Activated T-cell treated with anti-CD3 and anti-CD28 coated beads for 4 hours (primary cell): Measurements from ENCODE around the gene AACS.

Experiments
- DNase-seq: peaks from one replicate; pipeline ENCODE4 v3.0.0-alpha.2; 2020

The AACS gene

DNA sequence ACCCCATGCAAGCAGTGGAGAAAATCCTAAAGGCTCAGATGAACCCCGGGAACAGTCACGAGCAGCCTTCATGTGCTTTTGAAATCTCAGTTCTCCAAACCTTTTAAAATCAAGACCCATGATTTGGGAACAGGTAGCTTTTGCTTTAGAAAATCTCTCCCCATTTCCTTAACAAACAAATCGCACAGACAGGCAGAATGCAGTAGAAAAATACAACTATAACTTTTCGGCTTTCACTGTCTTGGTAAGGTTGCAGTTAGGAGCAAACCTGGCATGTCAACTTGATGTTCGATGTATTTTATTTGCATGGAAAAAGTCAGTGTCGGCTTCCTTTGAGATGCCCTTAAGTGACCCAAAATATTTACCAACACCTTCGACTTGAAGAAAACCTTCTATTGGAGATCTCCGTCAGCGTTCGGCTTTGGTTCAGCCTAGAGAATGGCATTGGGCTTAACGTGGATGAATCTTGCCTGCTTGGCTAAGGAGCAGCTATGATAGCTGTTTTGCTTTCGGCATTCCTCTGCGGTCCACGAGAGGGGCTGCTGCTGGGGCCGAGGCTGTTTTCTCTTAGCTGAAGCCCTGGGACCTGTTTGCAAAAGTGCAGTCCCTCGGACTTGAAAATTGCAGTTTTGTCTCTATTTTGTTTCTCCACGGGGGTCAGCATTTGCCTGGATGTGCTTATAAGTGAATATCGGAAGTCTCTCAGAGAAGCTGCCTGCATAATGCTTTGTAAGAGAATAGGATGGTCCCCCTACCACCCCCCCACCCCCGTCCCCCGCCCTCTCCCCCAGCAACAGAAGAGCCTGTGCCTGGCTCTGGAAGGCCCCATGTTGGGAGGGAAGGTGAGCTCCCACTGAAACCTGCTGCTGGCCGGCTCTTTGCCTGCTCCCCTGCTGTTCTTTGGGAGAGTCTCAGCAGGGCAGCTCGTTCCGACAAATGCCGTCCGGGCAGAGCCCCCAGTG is 122.8 kb downstream of the AACS start:
- DNase-seq: no peak

DNA sequence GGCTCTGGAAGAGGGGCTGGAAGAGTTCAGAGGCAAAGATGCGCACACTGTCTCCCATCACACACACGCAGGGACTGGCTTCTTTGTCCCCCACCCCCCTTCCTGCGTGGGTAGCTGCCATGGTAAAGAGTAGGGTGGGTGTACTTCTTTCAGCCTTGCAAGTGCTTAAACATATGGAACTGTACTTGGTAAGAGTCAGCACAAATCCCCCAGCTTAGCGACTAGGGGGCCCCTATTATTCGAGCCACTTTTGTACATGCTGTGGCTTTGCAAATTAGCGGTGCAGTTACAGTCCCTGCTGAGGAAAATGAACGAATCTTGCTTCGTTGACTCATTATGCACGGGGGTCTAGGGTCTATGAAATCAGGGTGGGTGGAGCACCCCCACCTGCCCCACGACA is 123.8 kb downstream of the AACS start:
- DNase-seq: no peak

DNA sequence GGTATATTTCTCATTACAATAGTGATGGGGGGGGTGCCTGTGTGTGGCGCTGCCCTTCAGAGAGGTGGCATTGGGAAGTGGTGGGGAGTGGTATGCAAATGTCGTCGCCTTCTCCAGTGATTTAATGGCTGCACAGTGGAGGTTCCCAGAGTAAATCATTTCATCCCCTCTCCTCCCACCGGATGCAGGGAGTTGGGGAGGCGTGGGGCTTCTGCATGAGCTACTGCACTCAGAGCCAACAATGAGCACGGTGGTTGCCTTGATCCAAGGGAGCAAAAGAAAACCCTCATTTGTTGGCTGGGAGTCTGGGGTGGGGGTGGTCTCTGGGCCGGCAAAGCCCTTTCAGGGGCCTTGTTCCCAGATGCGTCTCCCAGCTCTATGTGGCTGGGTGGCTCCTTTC is 124.3 kb downstream of the AACS start:
- no peak for DNase-seq

DNA sequence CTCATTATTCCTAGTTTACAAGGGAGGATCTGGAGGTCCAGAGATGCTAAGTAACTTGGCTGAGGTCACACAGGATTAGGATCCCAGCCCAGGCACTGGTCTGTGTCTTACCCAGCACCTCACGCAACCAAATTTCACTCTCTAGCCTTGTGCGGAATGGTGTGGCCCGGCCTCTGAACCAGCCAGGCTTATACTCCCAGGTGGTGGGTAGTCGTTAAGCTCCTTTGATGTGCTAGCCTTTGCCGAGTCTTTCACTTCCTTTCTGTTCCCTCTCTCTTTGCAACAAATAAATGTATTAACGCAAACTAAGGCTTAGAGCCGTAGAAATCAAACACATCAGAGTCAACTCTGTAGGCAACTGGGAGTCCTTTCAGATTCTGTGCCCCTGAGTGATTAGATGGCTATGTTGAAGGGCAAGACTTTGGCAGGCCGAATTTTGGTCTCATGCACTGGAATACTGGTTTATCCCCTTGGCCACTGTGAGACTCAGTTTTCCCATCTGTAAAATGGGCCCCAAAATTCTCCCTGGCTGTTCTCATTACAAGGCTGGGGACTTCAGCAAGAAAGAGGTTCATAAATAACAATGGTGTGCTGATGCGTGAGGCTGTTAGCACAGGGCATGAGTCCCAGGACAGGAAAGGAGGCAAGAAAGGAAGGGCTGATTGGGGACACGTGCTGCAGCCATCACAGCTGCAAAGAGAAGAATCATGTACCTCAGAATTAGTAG is 126.3 kb downstream of the AACS start:
- no peak for DNase-seq

DNA sequence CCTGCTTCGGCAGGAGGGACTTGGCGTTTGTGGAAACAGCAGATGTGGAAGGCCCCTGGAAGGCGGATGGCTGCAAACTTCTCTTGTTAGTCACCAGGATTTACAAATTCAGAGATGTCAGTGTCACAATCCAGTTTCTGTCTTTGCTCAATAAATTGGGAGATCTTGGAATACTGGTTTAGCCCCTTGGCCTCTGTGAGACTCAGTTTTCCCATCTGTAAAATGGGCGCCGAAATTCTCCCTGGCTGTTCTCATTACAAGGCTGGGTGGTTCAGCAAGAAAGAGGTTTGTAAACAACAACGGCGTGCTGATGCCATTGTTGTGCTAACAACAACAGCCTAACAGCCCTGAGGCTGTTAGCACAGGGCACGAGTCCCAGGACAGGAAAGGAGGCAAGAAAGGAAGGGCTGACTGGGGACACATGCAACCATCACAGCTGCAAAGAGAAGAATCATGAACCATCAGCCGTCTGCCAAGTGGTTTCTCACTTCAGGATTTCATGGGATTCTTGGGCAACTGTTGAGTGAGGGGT is 127.5 kb downstream of the AACS start:
- no peak for DNase-seq
